ENCODE data around the gene NPC1. TPM values are rescaled to one million over a fixed set of nuclear protein-coding genes. Genes with fewer than 3 reads are reported as not detected.
A peak's percentile ranks its signal among the peaks of the same experiment; 100 is the strongest.

Gene NPC1
- total RNA-seq, 1 donor from 2014 or later, result 114 TPM

DNA sequence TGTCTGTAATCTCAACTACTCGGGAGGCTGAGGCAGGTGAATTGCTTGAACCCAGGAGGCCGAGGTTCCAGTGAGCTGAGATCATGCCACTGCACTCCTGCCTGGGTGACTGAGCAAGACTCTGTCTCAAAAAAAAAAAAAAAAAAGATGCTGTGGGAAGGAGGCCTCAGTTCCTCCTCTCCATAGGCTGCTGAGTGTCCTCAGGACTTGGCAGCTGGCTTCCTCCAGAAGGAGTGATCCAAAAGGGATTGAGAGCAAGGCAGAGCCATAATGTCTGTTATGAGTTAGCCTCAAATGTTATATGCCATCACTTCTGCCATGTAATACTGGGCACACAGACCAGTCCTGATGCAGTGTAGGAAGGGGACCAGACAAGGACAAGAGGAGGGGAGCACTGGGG, 6.6 kb upstream of the NPC1 start:
- Histone ChIP-seq H3K9me3 (no peaks in the 10 kb centered on the region), H3K27me3 (ENCODE audit: low read depth) (no peaks in the 10 kb centered on the region), H3K27ac (no peak overlapping the region), H3K4me1 (no peaks in the 10 kb centered on the region), H3K36me3 (no peaks in the 10 kb centered on the region), H3K4me3 (no peak overlapping the region)
- no peak for ATAC-seq
- no peak for DNase-seq
- TF ChIP-seq, protein P1, sequence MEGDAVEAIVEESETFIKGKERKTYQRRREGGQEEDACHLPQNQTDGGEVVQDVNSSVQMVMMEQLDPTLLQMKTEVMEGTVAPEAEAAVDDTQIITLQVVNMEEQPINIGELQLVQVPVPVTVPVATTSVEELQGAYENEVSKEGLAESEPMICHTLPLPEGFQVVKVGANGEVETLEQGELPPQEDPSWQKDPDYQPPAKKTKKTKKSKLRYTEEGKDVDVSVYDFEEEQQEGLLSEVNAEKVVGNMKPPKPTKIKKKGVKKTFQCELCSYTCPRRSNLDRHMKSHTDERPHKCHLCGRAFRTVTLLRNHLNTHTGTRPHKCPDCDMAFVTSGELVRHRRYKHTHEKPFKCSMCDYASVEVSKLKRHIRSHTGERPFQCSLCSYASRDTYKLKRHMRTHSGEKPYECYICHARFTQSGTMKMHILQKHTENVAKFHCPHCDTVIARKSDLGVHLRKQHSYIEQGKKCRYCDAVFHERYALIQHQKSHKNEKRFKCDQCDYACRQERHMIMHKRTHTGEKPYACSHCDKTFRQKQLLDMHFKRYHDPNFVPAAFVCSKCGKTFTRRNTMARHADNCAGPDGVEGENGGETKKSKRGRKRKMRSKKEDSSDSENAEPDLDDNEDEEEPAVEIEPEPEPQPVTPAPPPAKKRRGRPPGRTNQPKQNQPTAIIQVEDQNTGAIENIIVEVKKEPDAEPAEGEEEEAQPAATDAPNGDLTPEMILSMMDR (IDR thresholded peaks at IDR 0.05), result no peak
- intact Hi-C loops (cut with DNase I), result no loop called here

DNA sequence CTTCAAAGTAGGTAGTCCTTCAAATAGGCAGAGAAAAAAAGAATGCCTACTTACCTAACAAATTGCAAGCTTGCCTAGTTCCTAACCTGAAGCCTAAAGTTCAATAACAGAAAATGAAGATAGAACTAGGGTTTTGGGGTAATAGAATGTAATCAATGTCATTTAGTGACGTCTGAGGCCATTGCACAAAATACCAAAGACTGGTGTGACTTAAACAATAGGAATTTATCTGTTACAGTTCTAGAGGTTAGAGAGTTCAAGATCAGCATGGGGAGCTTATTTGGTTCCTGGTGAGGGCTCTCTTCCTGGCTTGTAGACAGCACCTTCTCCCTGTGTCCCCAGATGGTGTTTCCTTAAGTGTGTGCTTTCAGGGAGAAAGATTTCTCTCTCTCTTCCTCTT, 4.7 kb upstream of the NPC1 start:
- TF ChIP-seq, protein P1 (IDR thresholded peaks at IDR 0.05), result no peak
- peaks cover 7% of the 10 kb centered on the region for H3K4me1 ChIP-seq
- DNase-seq, result no peak
- H3K27ac ChIP-seq, result no peak overlapping the region
- no peaks in the 10 kb centered on the region for H3K36me3 ChIP-seq
- ATAC-seq, result no peak
- H3K4me3 ChIP-seq, result no peak overlapping the region
- no peaks in the 10 kb centered on the region for H3K27me3 ChIP-seq (ENCODE audit: low read depth)
- intact Hi-C loops (cut with DNase I), result no loop called here
- no peaks in the 10 kb centered on the region for H3K9me3 ChIP-seq

DNA sequence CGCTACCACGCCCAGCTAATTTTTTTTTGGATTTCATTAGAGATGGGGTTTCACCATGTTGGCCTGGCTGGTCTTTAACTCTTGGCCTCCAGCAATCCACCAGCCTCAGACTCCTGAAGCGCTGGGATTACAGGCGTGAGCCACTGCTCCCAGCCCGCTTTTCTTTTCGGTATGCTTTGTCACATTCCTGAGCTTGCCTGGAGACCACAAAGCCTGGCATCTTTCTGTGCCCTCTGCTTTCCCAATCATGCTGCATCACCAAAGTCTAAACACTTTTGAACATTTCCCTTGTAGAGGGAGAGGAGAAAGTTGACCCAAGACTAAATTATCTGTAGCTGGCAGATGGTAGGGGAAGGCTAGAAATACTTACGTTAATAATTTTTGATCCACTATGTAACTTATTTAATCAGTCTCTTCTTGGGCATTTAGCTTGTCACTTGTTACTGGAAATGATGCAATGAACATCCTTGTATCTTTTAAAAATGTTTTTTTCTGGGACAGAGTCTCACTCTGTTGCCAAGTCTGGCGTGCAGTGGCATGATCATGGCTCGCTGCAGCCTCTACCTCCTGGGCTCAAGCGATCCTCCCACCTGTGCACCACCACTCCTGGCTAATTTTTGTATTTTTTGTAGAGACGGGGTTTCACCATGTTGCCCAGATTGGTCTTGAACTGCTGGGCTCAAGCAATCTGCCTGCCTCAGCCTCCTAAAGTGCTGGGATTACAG, 2.7 kb upstream of the NPC1 start:
- Histone ChIP-seq H3K4me3 (no peak overlapping the region), H3K36me3 (no peaks in the 10 kb centered on the region), H3K9me3 (no peaks in the 10 kb centered on the region), H3K4me1 (peaks cover 25% of the 10 kb centered on the region), H3K27ac (no peak overlapping the region), H3K27me3 (ENCODE audit: low read depth) (no peaks in the 10 kb centered on the region)
- TF ChIP-seq, protein P1 (IDR thresholded peaks at IDR 0.05), result no peak
- no peak for ATAC-seq
- intact Hi-C loops (cut with DNase I), result loop anchor here (10.0 kb wide), 1 partner anchor 74 kb away; no protein-coding TSS in a partner anchor
- DNase-seq, result no peak

DNA sequence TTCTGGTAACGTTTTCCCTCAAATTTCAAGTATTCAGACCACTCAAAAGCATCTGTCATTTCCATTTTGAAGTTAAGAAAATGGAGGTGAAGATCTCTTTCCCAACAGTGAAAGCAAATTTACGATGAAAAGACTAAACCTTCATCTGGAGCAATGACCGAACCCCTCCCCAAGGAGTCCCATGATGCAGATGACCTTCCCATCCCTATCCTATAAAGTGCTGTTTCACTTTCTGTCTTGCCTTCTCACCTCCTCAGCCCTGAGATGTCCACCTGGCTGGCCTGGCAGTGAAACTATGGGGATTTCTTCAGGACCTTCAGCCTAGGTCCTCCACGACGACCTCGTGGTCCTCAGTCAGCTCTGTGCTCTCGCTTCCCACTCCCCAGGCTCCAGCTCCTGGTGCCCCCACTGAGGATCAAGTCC, 925 bp upstream of the NPC1 start:
- intact Hi-C loops (cut with DNase I), result loop anchor here (10.0 kb wide), 1 partner anchor 72 kb away; no protein-coding TSS in a partner anchor
- Histone ChIP-seq H3K36me3 (no peaks in the 10 kb centered on the region), H3K4me1 (peaks cover 39% of the 10 kb centered on the region), H3K27me3 (ENCODE audit: low read depth) (no peaks in the 10 kb centered on the region), H3K27ac (peak overlapping the region; percentile 98), H3K4me3 (peak overlapping the region; percentile 89), H3K9me3 (no peaks in the 10 kb centered on the region)
- ATAC-seq, result no peak
- TF ChIP-seq, protein P1 (IDR thresholded peaks at IDR 0.05), result no peak
- no peak for DNase-seq

DNA sequence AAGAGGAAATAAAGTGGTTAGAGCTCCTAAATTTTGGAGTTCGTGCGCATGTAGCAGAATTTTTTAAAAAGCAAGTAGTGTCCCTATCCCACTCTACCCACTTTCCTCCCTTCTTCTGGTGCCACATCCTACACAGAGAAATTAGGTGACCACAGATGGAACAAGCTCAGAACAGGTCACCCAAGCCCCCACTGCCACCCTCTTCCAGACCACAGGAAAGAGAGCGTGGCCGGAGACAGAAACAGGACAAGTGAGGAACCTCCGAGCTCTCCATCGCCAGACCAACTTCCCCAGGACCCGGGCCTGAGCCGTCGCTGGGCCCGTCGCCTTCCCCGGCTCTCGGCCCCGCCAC, 433 bp downstream of the NPC1 start:
- intact Hi-C loops (cut with DNase I), result loop anchor here (10.0 kb wide), 1 partner anchor 71 kb away; no protein-coding TSS in a partner anchor
- peak overlapping the region; percentile 89 for H3K4me3 ChIP-seq
- no peak for DNase-seq
- H3K27ac ChIP-seq, result peak overlapping the region; percentile 98
- TF ChIP-seq, protein P1 (IDR thresholded peaks at IDR 0.05), result no peak
- peaks cover 50% of the 10 kb centered on the region for H3K4me1 ChIP-seq
- H3K36me3 ChIP-seq, result no peaks in the 10 kb centered on the region
- H3K27me3 ChIP-seq (ENCODE audit: low read depth), result no peaks in the 10 kb centered on the region
- no peak for ATAC-seq
- H3K9me3 ChIP-seq, result no peaks in the 10 kb centered on the region
